ENCODE measurements around the gene EDA.

- TF ChIP-seq POLR2A (IDR thresholded peaks at IDR 0.05; ENCODE audit: extremely low read depth, insufficient read length), result no peak
- no peak for TF ChIP-seq CTCF (IDR thresholded peaks at IDR 0.05; ENCODE audit: low read depth, low read length)
- no peak for TF ChIP-seq MAX (IDR thresholded peaks at IDR 0.05; ENCODE audit: low read depth, low read length)
- TF ChIP-seq MYC (IDR thresholded peaks at IDR 0.05; ENCODE audit: low read depth, low read length), result no peak
Observed at GRCh38 chrX:69987691-69988090, 371.8 kb downstream of the EDA start.

All from NB4 (cell line).